Prostate gland (tissue), 2 donors: Measurements from ENCODE around the gene SLC6A16.

ENCODE experiments used
- POLR2A ChIP-seq: fragments of 450-650 bp; IDR thresholded peaks from one replicate; pipeline ENCODE4 v1.6.1; 2016; ENCODE audit warnings: antibody characterized with exemption, mild to moderate bottlenecking
- POLR2AphosphoS5 ChIP-seq: sonication (generic); formaldehyde crosslinking; IDR thresholded peaks from one replicate; pipeline ENCODE4 v1.6.1; 2017; ENCODE audit warnings: antibody characterized with exemption
- TF ChIP-seq, protein P1 (sequence below), 4 experiments: fragments of 200-600 bp in 2 of 4; fragments of 450-650 bp in 2 of 4; sonication (generic) in 2 of 4; IDR thresholded peaks; 1 replicate in 3 of 4; 2 replicates in 1 of 4; pipeline ENCODE4 v1.5.1; 2016 to 2019; ENCODE audit warnings: antibody characterized with exemption in 4 of 4, mild to moderate bottlenecking in 2 of 4, moderate library complexity in 2 of 4

DNA sequence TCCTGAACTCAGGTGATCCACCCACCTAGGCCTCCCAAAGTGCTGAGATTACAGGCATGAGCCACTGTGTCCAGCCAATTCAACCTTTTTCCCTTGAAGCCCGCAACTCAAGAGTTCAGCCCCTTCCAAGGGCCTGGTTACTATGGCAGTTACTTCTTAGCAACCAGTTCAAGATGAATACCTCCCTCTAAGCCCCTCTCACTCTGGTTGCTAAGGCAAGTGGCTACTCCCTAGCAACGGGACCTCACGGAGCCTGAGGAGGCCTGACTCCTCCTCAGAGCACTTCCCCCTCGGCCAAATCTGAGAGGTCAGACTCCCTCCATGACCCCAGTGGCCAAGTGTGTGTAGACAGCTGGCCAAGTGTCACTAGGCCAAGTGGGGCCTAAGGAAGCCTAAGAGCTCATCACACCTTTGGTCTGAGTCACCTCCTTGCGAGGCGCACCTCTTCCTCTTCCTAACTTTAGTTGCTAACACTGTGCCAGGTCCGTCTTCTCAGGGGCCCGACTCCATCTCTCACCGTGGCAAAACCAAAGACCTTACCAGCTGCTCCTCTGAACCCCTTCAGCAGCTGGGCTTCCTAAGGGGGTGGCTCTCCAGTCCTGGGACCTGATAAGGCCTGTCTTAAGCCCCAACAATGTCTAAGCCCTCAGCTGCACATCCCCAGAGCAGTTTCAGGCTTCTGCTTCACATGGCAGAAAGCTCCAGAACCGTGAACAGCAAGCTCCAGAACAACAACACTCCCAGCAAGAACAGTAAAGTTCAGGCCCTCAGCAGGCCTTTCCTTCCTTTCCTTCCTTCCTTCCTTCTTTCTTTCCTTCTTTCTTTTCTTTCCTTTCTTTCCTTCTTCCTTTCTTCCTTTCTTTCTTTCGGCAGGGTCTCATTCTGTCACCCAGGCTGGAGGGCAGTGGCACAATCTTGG is 19.8 kb upstream of the SLC6A16 start:
- TF ChIP-seq, protein P1, sequence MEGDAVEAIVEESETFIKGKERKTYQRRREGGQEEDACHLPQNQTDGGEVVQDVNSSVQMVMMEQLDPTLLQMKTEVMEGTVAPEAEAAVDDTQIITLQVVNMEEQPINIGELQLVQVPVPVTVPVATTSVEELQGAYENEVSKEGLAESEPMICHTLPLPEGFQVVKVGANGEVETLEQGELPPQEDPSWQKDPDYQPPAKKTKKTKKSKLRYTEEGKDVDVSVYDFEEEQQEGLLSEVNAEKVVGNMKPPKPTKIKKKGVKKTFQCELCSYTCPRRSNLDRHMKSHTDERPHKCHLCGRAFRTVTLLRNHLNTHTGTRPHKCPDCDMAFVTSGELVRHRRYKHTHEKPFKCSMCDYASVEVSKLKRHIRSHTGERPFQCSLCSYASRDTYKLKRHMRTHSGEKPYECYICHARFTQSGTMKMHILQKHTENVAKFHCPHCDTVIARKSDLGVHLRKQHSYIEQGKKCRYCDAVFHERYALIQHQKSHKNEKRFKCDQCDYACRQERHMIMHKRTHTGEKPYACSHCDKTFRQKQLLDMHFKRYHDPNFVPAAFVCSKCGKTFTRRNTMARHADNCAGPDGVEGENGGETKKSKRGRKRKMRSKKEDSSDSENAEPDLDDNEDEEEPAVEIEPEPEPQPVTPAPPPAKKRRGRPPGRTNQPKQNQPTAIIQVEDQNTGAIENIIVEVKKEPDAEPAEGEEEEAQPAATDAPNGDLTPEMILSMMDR (IDR thresholded peaks at IDR 0.05): no peak
- TF ChIP-seq POLR2A (no peak), POLR2AphosphoS5 (no peak)
